ENCODE data around the gene NGB.

Gene NGB

DNA sequence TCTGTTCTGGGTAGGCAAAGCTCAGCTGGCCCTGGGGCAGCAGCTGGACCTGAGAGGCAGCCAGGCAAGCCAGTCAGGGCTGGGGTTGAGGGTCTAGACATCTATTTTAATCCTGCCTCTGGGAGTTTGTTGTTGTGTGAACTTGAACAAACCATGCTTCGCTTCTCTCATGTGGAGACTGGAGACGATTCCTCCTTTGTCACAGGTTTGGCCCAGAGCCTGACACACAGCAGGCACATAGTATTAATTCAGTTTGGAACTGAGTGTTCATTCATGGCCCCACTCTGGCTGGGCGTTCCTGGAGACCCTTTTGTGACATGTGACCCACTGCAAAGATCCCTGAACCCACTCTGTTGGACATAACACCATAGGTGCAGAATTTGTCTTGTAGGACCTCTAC is 39.3 kb downstream of the NGB start:
- DNase-seq (ENCODE audit: low read depth in 3 of 3): no peak

DNA sequence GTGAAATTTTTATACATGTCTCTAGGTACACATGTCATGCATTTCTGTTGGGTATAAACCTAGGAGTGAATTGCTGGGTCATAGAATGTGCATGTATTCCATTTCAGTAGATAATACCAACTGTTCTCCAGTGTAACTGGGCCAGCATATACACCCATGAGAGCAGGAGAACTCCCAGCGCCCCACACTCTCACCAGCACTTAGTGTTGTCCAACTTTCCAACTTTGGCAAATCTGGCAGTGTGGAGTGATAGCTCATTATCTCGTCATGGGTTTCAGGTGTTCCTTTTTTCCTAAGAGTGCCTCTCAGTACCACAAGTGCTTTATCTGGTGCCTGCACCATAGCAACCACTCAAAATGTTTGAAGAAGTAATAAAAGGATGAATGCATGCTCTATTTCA is 40.1 kb downstream of the NGB start:
- no peak for DNase-seq (ENCODE audit: low read depth in 3 of 3)

GRCh38 chr14:77228056-77228455 is 43.0 kb downstream of the NGB start:
- no peak for DNase-seq (ENCODE audit: low read depth in 3 of 3)

DNA sequence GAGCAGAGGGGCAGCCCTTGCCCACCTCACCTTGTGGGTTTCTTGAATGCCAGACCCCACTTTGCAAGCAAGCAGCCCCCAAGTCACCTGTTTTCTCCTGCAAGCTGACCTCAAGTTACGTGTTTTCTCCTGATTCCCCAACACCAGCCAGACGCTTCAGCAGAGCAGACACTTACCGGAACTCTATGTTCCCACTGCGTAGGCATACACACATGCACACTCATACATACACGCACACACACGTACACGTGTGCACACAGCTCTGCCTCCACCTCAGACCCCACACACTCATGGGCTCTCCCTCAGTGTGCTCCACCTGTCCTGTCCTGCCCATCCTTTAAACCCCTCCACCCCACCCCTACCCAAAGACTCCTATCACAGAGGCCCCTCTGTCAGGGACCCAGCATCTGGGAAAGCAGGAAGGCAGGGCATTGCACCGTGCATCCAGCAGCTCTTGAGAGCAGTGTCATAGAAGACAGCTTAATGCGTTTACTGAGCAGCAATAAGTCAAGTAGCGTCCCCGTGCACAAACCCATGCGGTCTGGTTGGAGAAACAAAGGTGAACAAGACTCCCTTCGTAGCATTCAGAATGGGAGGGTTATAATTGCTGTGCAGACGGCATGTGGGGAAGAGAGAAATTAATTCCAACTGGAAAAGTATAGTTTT is 45.0 kb downstream of the NGB start:
- DNase-seq (ENCODE audit: low read depth in 3 of 3): no peak

DNA sequence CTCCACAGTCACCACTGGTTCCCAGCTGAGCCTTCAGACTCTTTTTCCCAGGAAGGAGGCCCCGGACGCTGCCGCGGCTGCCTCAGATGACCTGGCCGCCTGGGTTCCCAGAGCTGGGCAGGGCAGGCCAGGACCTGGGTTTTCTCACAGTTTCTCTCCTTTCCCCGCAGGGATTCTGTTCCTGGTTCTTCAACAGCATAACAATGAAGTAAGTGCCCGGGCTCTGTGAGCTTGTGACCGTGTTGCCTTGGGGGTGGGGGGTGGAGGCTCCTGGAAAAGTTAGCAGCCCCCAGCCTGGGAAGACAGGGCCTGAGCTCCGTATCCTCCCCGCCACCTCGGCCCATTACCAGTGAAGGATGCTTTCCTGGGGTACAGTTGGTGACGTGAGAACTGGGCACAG is 45.8 kb downstream of the NGB start:
- no peak for DNase-seq (ENCODE audit: low read depth in 3 of 3)

GRCh38 chr14:77224212-77224611 is 46.8 kb downstream of the NGB start:
- no peak for DNase-seq (ENCODE audit: low read depth in 3 of 3)

- no peak for DNase-seq (ENCODE audit: low read depth in 3 of 3)
Measured at GRCh38 chr14:77222546-77223225, 48.3 kb downstream of the NGB start.

GRCh38 chr14:77221241-77221871 is 49.6 kb downstream of the NGB start:
- DNase-seq (ENCODE audit: low read depth in 3 of 3): no peak

GRCh38 chr14:77220246-77221017 is 50.6 kb downstream of the NGB start:
- DNase-seq (ENCODE audit: low read depth in 3 of 3): no peak

DNA sequence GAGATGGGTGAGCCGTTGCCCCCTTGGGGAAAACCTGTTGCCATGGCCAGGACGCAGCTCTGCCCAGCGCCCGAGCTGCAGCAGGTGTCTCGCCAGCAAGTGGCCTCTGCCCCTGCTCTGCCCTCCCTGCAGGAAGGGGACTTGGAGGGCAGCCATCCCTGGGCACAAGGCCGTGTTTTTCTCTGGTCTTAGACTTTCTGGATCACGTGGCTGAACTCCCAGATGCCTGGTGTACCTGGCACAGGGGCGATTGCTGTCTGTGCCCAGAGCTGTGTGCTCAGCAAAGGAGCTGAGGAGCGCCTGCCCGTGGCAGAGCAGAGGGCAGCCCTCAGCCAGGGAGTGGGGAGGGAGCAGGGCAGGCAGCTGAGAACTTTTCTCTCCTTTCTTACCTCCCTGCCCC is 51.4 kb downstream of the NGB start:
- no peak for DNase-seq (ENCODE audit: low read depth in 3 of 3)

DNA sequence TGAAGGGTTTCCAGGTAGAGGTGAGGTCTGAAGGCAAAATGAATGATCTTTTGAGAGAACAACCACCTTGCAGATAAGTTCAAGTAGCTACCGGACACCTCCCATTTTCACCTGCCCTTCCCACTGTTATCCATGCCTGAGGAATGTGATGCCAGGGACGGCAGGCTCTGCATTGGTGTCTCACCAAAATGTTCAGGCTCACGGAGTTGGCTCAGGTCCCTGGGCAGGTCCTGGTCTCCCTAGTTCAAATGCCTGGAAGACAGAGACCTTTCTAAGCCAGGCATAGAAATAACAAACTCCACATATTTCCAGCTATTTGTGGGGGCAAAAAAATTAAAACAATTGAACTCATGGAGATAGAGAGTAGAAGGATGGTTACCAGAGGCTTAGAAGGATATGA is 53.5 kb downstream of the NGB start:
- no peak for DNase-seq (ENCODE audit: low read depth in 3 of 3)

Measured in stimulated activated CD4-positive, alpha-beta T cell treated with anti-CD3 and anti-CD28 coated beads, TNF-alpha, amount 100 ng/mL, for 24 hours (primary cell).